Tibial nerve (tissue), 4 donors: ENCODE results near the gene MAZ.

Source experiments
- CTCF ChIP-seq, 5 experiments: fragments of 200-600 bp in 3 of 5; fragments of 450-650 bp in 2 of 5; sonication (generic) in 3 of 5; IDR thresholded peaks; one replicate each; pipeline ENCODE4 v1.5.1; 2016 to 2019; ENCODE audit warnings: antibody characterized with exemption in 5 of 5, mild to moderate bottlenecking in 3 of 5, moderate library complexity in 2 of 5
- EP300 ChIP-seq, 2 donors: sonication (generic); formaldehyde crosslinking; IDR thresholded peaks; one replicate each; pipeline ENCODE4 v1.6.1; 2017; ENCODE audit warnings: antibody characterized with exemption in 2 of 2, mild to moderate bottlenecking in 1 of 2

- TF ChIP-seq CTCF (IDR thresholded peaks at IDR 0.05) (no peak), EP300 (IDR thresholded peaks at IDR 0.05) (no peak)
Observed at GRCh38 chr16:29809031-29809747, 2.9 kb downstream of the MAZ start.
